KMS-11 (cell line): Measurements from ENCODE around the gene OR52J3.
"Not testable (repeated sequence)": the region's sequence is repeated elsewhere in the genome, so short reads cannot be mapped to it uniquely, and the experiment has no call there.

Experiments
- H2AFZ ChIP-seq: fragments of 200-600 bp; sonication (generic); 2 replicates; pipeline ENCODE4 v1.6.1; 2016; ENCODE audit warnings: antibody characterized with exemption, mixed run types, low read depth
- H3K27ac ChIP-seq: fragments of 200-600 bp; sonication (generic); 2 replicates; pipeline ENCODE4 v1.6.1; 2016; ENCODE audit warnings: mild to moderate bottlenecking, mixed run types
- H3K27me3 ChIP-seq: fragments of 200-600 bp; sonication (generic); 2 replicates; pipeline ENCODE4 v1.6.1; 2017; ENCODE audit warnings: mild to moderate bottlenecking, low read depth, mixed run types, moderate library complexity; ENCODE audit not compliant: insufficient read depth
- H3K36me3 ChIP-seq: fragments of 200-600 bp; sonication (generic); 2 replicates; pipeline ENCODE4 v1.6.1; 2017; ENCODE audit warnings: mild to moderate bottlenecking, mixed run types; ENCODE audit not compliant: insufficient read depth
- H3K4me1 ChIP-seq: fragments of 200-600 bp; sonication (generic); 2 replicates; pipeline ENCODE4 v1.6.1; 2016; ENCODE audit warnings: mild to moderate bottlenecking, low read depth, mixed run types; ENCODE audit not compliant: poor library complexity, severe bottlenecking
- H3K4me2 ChIP-seq: fragments of 200-600 bp; sonication (generic); 2 replicates; pipeline ENCODE4 v1.7.0; 2016; ENCODE audit warnings: mild to moderate bottlenecking, mixed run types
- H3K4me3 ChIP-seq: fragments of 200-600 bp; sonication (generic); IDR thresholded peaks from 2 replicates; pipeline ENCODE4 v1.6.1; 2017; ENCODE audit warnings: low read depth, low read length, mixed read lengths; ENCODE audit not compliant: insufficient read depth
- H3K79me2 ChIP-seq: fragments of 200-600 bp; sonication (generic); 2 replicates; pipeline ENCODE4 v1.6.1; 2016; ENCODE audit warnings: low read depth, mixed run types; ENCODE audit not compliant: insufficient read depth
- H3K9ac ChIP-seq: fragments of 200-600 bp; sonication (generic); 2 replicates; pipeline ENCODE4 v1.6.1; 2016; ENCODE audit warnings: mild to moderate bottlenecking, mixed run types
- H4K20me1 ChIP-seq: fragments of 200-600 bp; sonication (generic); 2 replicates; pipeline ENCODE4 v1.6.1; 2016; ENCODE audit warnings: mild to moderate bottlenecking, mixed run types; ENCODE audit not compliant: insufficient read depth
- CTCF ChIP-seq: fragments of 200-600 bp; sonication (generic); conservative IDR thresholded peaks from 2 replicates; pipeline ENCODE4 v1.6.1; 2017; ENCODE audit warnings: low read depth, mild to moderate bottlenecking, antibody characterized with exemption, low read length, moderate library complexity, mixed read lengths

Gene OR52J3

GRCh38 chr11:5046754-5047330, 516 bp downstream of the OR52J3 start:
- H3K79me2 ChIP-seq, result no peaks in the 10 kb centered on the region
- H3K27ac ChIP-seq, result no peak overlapping the region
- no peaks in the 10 kb centered on the region for H3K27me3 ChIP-seq
- H3K4me1 ChIP-seq, result no peaks in the 10 kb centered on the region
- no peak for TF ChIP-seq CTCF
- H3K4me2 ChIP-seq, result no peak overlapping the region
- no peak overlapping the region for H3K4me3 ChIP-seq
- H3K36me3 ChIP-seq, result no peaks in the 10 kb centered on the region
- H3K9ac ChIP-seq, result no peak overlapping the region
- H2AFZ ChIP-seq, result no peak overlapping the region
- H4K20me1 ChIP-seq, result no peaks in the 10 kb centered on the region

GRCh38 chr11:5058679-5059078, 12.4 kb downstream of the OR52J3 start:
- not testable (repeated sequence) for H3K4me3 ChIP-seq, H3K79me2 ChIP-seq, H3K4me1 ChIP-seq, H3K4me2 ChIP-seq, H3K9ac ChIP-seq, H3K27me3 ChIP-seq, H2AFZ ChIP-seq, H3K27ac ChIP-seq, H3K36me3 ChIP-seq, H4K20me1 ChIP-seq

GRCh38 chr11:5059391-5059790, 13.1 kb downstream of the OR52J3 start, which contains the start of gene OR52E2:
Gene OR52E2, minus strand, starts transcription at chr11:5059627. Its CDS starts 0 bp downstream, at chr11:5059627.
- Histone ChIP-seq H3K79me2 (no peaks in the 10 kb centered on the region), H3K4me2 (no peak within 1 kb of the TSS), H3K36me3 (no peaks in the 10 kb centered on the region), H4K20me1 (no peaks in the 10 kb centered on the region), H3K27ac (no peak within 1 kb of the TSS), H3K9ac (no peak within 1 kb of the TSS), H2AFZ (no peak within 1 kb of the TSS), H3K27me3 (no peaks in the 10 kb centered on the region), H3K4me1 (no peaks in the 10 kb centered on the region), H3K4me3 (no peak within 1 kb of the TSS)
- no peak for TF ChIP-seq CTCF

GRCh38 chr11:5065027-5065426, 18.7 kb downstream of the OR52J3 start:
- H3K4me1 ChIP-seq, result no peaks in the 10 kb centered on the region
- no peak for TF ChIP-seq CTCF

GRCh38 chr11:5069272-5069671, 22.9 kb downstream of the OR52J3 start, which contains the start of gene OR52E1:
Gene OR52E1, plus strand, starts transcription at chr11:5069572.
- Histone ChIP-seq H3K4me2 (no peak within 1 kb of the TSS), H3K9ac (no peak within 1 kb of the TSS), H3K4me3 (no peak within 1 kb of the TSS), H2AFZ (no peak within 1 kb of the TSS), H4K20me1 (no peaks in the 10 kb centered on the region), H3K27ac (no peak within 1 kb of the TSS), H3K4me1 (no peaks in the 10 kb centered on the region), H3K27me3 (no peaks in the 10 kb centered on the region), H3K79me2 (no peaks in the 10 kb centered on the region), H3K36me3 (no peaks in the 10 kb centered on the region)
- no peak for TF ChIP-seq CTCF

More at GRCh38 chr11:5065027-5065426, 18.7 kb downstream of the OR52J3 start:
- Histone ChIP-seq H3K9ac (no peak overlapping the region), H2AFZ (no peak overlapping the region), H3K4me2 (no peak overlapping the region), H3K4me3 (no peak overlapping the region), H3K27ac (no peak overlapping the region), H3K79me2 (no peaks in the 10 kb centered on the region), H3K36me3 (no peaks in the 10 kb centered on the region), H4K20me1 (no peaks in the 10 kb centered on the region), H3K27me3 (no peaks in the 10 kb centered on the region)
